SK-N-SH treated with all-trans-retinoic acid at 6 μM for 48 hours (cell line): Measurements from ENCODE around the gene FERMT2.

Experiments used
- BACH2 ChIP-seq: fragments of 250-450 bp; sonication (Bioruptor Pico); IDR thresholded peaks from 2 replicates; pipeline ENCODE4 v1.9.0; 2021; ENCODE audit warnings: mild to moderate bottlenecking, borderline replicate concordance
- ESRRG ChIP-seq: fragments of 250-450 bp; sonication (Bioruptor Pico); IDR thresholded peaks from 2 replicates; pipeline ENCODE4 v1.6.1; 2021; ENCODE audit warnings: mild to moderate bottlenecking
- GLIS3 ChIP-seq: fragments of 250-450 bp; sonication (Bioruptor Pico); IDR thresholded peaks from 2 replicates; pipeline ENCODE4 v1.5.0; 2020; ENCODE audit warnings: mild to moderate bottlenecking, moderate library complexity
- ISL1 ChIP-seq: fragments of 250-450 bp; sonication (Bioruptor Pico); IDR thresholded peaks from 2 replicates; pipeline ENCODE4 v2.1.2; 2022; ENCODE audit warnings: mild to moderate bottlenecking, moderate library complexity
- RARB ChIP-seq: fragments of 250-450 bp; sonication (Bioruptor Pico); IDR thresholded peaks from 2 replicates; pipeline ENCODE4 v1.8.0; 2021; ENCODE audit warnings: mild to moderate bottlenecking, moderate library complexity
- TCF4 ChIP-seq: fragments of 250-450 bp; sonication (Bioruptor Pico); IDR thresholded peaks from 2 replicates; pipeline ENCODE4 v1.8.0; 2021; ENCODE audit warnings: mild to moderate bottlenecking, moderate library complexity, borderline replicate concordance
- ZFP30 ChIP-seq: fragments of 450-650 bp; formaldehyde crosslinking; IDR thresholded peaks from 2 replicates; pipeline ENCODE4 v1.5.0; 2022; ENCODE audit warnings: mild to moderate bottlenecking, moderate library complexity
- TF ChIP-seq, protein P1 (sequence below): fragments of 250-450 bp; sonication (Bioruptor Pico); IDR thresholded peaks from 2 replicates; pipeline ENCODE4 v1.8.0; 2020; ENCODE audit warnings: mild to moderate bottlenecking, moderate library complexity, borderline replicate concordance

DNA sequence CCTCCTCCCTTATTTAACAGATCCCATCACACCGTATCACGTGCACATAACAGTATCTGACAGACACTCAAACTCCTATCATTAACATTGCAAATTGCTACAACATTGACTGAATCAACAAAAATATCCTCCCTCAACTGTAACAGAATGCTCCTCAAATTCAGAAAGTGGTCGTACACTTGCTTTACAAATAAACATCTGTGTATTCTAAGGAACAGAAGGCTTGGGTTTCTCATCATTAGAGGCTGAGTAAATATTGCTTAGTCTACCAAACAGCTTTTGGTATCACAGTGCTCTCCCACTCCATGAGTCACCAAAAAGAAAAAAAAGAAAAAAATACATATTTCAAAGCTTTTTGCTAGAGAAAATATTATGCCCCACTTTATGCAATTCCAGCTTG lies 23.9 kb downstream of the FERMT2 start:
- no peak for TF ChIP-seq ESRRG
- TF ChIP-seq BACH2 (CRISPR knock-in tag), result no peak
- TF ChIP-seq, protein P1, sequence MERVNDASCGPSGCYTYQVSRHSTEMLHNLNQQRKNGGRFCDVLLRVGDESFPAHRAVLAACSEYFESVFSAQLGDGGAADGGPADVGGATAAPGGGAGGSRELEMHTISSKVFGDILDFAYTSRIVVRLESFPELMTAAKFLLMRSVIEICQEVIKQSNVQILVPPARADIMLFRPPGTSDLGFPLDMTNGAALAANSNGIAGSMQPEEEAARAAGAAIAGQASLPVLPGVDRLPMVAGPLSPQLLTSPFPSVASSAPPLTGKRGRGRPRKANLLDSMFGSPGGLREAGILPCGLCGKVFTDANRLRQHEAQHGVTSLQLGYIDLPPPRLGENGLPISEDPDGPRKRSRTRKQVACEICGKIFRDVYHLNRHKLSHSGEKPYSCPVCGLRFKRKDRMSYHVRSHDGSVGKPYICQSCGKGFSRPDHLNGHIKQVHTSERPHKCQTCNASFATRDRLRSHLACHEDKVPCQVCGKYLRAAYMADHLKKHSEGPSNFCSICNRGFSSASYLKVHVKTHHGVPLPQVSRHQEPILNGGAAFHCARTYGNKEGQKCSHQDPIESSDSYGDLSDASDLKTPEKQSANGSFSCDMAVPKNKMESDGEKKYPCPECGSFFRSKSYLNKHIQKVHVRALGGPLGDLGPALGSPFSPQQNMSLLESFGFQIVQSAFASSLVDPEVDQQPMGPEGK (CRISPR knock-in tag), result no peak
- no peak for TF ChIP-seq RARB (CRISPR knock-in tag)
- no peak for TF ChIP-seq GLIS3
- TF ChIP-seq ISL1 (CRISPR knock-in tag), result no peak
- TF ChIP-seq ZFP30 (CRISPR knock-in tag), result no peak
- TF ChIP-seq TCF4 (CRISPR knock-in tag), result no peak
